Right lobe of liver (tissue), 4 donors: Measurements from ENCODE around the gene PRND.

Experiments used
- POLR2A ChIP-seq: fragments of 450-650 bp; IDR thresholded peaks from one replicate; pipeline ENCODE4 v1.6.1; 2017; ENCODE audit warnings: antibody characterized with exemption, mild to moderate bottlenecking
- TF ChIP-seq, protein P1 (sequence below), 4 donors: fragments of 200-600 bp in 3 of 4; fragments of 450-650 bp in 1 of 4; IDR thresholded peaks; one replicate each; pipeline versions ENCODE4 v1.5.1 to v1.8.0; 2016 to 2022; ENCODE audit warnings: antibody characterized with exemption in 4 of 4, mild to moderate bottlenecking in 2 of 4
- donor health status: DM: no; HTN: no; CAD: no.
- donor health status: DM: no; HTN: no; CAD: no.
- donor health status: DM: no; HTN: yes; CAD: no.

DNA sequence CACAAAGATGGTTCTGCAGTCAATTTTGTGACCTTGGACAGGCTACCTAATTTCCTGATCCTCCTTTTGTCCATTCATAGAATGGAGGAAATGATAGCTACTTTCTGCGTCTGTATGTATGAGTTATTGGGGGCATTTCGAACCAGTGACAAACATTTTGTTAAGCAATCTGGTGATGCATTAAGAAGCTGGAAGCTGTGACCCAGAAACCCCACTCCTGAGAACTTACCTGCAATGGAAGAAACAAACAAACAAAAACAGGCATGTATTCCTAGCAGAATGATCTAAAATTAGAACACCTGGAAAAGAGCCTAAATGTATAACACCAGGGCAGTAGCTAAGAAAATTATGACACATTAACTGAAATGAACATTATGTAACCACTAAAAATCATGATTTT lies 33.4 kb upstream of the PRND start:
- TF ChIP-seq, protein P1, sequence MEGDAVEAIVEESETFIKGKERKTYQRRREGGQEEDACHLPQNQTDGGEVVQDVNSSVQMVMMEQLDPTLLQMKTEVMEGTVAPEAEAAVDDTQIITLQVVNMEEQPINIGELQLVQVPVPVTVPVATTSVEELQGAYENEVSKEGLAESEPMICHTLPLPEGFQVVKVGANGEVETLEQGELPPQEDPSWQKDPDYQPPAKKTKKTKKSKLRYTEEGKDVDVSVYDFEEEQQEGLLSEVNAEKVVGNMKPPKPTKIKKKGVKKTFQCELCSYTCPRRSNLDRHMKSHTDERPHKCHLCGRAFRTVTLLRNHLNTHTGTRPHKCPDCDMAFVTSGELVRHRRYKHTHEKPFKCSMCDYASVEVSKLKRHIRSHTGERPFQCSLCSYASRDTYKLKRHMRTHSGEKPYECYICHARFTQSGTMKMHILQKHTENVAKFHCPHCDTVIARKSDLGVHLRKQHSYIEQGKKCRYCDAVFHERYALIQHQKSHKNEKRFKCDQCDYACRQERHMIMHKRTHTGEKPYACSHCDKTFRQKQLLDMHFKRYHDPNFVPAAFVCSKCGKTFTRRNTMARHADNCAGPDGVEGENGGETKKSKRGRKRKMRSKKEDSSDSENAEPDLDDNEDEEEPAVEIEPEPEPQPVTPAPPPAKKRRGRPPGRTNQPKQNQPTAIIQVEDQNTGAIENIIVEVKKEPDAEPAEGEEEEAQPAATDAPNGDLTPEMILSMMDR (IDR thresholded peaks at IDR 0.05) = no peak
- TF ChIP-seq POLR2A = no peak
